ENCODE results near the gene INSYN2B.

INSYN2B gene

GRCh38 chr5:169980418-169981053 lies at the start of gene INSYN2B:
INSYN2B (minus strand) TSS chr5:169980495; CDS start chr5:169883898, 96,597 bp downstream.
- peak; percentile 60 for DNase-seq

GRCh38 chr5:170028124-170028523 lies 47.8 kb upstream of the INSYN2B start:
- no peak for DNase-seq

- no peak for DNase-seq
Measured at GRCh38 chr5:170025853-170026252, 45.6 kb upstream of the INSYN2B start.

GRCh38 chr5:170021506-170021905 lies 41.2 kb upstream of the INSYN2B start:
- no peak for DNase-seq

- DNase-seq, result no peak
Measured at GRCh38 chr5:170020423-170020822, 40.1 kb upstream of the INSYN2B start.

GRCh38 chr5:170012622-170013021 lies 32.3 kb upstream of the INSYN2B start:
- no peak for DNase-seq

GRCh38 chr5:170011751-170012150 lies 31.5 kb upstream of the INSYN2B start:
- DNase-seq, result no peak

- no peak for DNase-seq
Measured at GRCh38 chr5:170010595-170010994, 30.3 kb upstream of the INSYN2B start.

GRCh38 chr5:170008376-170008775 lies 28.1 kb upstream of the INSYN2B start:
- no peak for DNase-seq

GRCh38 chr5:170006021-170006420 lies 25.7 kb upstream of the INSYN2B start:
- DNase-seq, result no peak

GRCh38 chr5:170000155-170000554 lies 19.9 kb upstream of the INSYN2B start:
- DNase-seq, result no peak

- DNase-seq, result no peak
Measured at GRCh38 chr5:169999621-170000020, 19.3 kb upstream of the INSYN2B start.

GRCh38 chr5:169997798-169998197 lies 17.5 kb upstream of the INSYN2B start:
- DNase-seq, result no peak

- no peak for DNase-seq
Measured at GRCh38 chr5:169993485-169993790, 13.1 kb upstream of the INSYN2B start.

GRCh38 chr5:169992789-169993484 lies 12.6 kb upstream of the INSYN2B start:
- no peak for DNase-seq

- no peak for DNase-seq
Measured at GRCh38 chr5:169991115-169991869, 11.0 kb upstream of the INSYN2B start.

- DNase-seq, result no peak
Measured at GRCh38 chr5:169989365-169989764, 9.1 kb upstream of the INSYN2B start.

GRCh38 chr5:169988947-169989346 lies 8.7 kb upstream of the INSYN2B start:
- DNase-seq, result no peak

GRCh38 chr5:169988206-169988605 lies 7.9 kb upstream of the INSYN2B start:
- no peak for DNase-seq

GRCh38 chr5:169979871-169980270 lies 424 bp downstream of the INSYN2B start:
- DNase-seq, result no peak

- DNase-seq, result no peak
Measured at GRCh38 chr5:169978714-169979113, 1.6 kb downstream of the INSYN2B start.

- DNase-seq, result no peak
Measured at GRCh38 chr5:169974121-169974770, 6.0 kb downstream of the INSYN2B start.

- no peak for DNase-seq
Measured at GRCh38 chr5:169973056-169973455, 7.2 kb downstream of the INSYN2B start.

GRCh38 chr5:169971780-169972179 lies 8.5 kb downstream of the INSYN2B start:
- no peak for DNase-seq

Data from activated CD8-positive, alpha-beta memory T cell treated with anti-CD3 and anti-CD28 coated beads for 24 hours (primary cell).